Activated T-cell treated with anti-CD3 and anti-CD28 coated beads for 1 hour (primary cell): ENCODE results near the gene KANK2.
"Not testable (repeated sequence)": the region's sequence is repeated elsewhere in the genome, so short reads cannot be mapped to it uniquely, and the experiment has no call there.

Experiments
- DNase-seq: peaks from one replicate; pipeline ENCODE4 v3.0.0-alpha.2; 2020; ENCODE audit warnings: low read depth

The KANK2 gene

DNA sequence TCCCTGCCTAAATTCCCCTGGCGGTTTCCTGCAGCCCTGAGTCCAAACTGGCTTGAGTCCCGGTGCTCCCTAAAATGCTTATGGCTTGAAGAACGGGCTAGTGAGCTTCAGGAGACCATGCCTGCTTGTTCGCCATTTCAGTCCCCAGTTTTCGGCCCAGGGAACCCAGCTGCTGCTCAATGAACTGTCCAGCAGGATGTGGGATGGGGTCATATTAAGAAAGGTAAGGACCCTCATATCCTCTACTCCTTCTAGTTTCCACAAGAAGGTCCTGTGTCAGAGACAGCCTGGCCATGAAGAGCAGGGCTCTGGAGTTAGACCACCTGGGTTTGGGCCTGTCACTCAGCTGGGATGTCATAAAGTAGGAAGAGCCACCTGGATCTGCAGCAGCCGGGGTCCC is 24.8 kb downstream of the KANK2 start:
- no peak for DNase-seq

DNA sequence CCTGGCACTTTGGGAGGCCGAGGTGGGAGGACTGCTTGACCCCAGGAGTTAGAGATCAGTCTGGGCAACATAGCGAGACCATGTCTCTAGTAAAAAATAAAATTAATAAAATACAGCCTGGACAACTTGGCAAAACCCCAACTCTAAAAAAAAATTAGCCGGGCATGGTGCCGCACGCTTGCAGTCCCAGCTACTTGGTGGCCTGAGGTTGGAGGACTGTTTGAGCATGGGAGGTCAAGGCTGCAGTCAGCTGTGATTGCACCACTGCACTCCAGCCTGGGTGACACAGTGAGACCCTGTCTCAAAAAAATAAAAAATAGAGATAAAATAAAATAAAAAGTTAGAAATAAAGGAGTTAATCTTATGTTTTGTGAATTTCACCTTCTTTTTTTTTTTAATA is 26.2 kb downstream of the KANK2 start:
- no peak for DNase-seq

DNA sequence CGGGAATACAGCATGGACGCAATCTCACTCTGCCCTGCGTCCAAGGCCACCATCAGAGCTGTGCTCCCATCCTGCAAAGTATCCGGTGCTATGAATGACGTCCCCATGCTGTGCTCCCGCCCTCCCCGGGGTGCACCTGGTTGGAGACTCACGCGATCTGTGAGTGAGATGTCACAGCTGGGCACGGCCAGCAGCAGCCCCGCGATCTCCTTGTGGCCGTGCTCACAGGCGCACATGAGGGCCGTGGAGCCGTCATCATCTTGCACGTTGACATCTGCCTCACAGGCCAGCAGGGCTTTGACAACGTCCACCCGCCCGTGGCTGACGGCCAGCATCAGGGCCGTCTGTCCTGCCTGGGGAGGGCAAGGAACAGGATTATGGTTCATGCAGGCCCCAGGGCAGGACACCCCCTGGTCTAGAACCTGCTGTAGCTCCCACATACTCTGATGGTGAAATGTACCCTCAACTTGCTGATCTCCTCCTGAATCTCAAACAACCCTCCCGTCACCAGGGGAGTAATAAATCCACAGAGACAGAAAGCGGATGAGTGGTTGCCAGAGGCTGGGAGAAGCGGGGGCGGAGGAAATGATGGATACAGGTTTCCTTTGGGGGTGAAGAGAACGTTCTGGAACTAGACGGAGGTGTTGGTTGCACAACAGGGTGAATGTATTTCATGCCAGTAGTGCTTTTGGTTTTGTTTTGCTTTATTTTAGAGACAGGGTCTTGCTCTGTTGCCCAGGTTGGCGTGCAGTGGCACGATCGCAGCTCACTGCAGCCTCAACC is 27.3 kb downstream of the KANK2 start:
- no peak for DNase-seq

DNA sequence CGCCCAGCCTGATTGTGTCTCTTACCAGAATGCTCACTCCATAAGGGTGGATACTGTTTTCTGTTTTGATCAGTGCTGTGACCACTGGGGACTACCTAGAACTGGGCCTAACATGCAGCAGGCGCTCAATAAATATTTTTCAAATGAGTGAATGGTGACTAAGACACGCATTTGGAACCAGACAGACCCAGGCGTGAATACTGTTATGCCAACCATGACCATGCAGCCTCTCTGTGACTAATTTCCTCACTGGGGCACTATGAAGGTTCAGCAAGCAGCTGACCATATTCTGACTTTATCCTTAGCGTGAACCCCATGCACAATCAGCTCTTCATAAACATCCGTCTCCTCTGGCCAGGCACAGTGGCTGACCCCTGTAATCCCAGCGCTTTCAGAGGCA is 28.8 kb downstream of the KANK2 start:
- DNase-seq: no peak

DNA sequence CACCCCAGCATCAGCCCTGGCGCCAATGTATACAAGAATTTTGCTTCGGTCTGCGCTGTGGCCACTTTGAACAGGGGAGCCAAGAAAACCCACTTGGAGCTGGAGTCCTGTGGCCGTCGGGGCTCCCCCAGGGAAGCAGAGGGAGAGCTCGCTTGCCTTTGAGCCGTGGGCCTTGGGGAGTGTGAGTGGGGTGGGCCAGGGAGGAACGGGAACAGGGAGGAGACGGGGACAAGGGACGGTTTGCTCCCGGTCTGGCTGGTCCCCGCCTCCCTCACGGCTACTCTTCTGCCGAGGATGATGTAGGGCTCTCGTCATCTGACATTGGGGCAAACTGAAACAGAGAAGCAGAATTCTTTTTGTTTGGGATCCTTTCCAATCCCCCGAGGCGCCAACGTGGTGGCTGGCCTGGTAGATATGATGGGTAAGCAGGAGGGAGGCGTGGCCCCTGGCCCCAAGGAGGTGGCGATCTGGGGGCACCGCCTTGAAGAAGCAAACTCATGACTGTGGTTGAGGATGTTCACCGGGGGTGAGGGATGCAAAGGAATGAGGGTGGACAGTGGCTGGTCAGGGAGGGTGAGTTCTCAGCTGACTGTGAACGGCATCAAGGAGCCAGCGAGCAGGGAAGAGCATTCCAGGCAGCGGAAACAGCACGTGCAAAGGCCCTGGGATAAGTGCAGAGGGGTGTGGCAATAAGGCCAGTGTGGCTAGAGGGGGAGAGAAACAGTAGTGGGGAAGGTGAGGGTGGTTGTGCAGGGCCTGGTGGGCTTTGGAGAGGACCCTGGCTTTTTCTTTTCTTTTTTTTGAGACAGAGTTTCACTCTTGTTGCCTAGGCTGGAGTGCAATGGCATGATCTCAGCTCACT is 30.8 kb downstream of the KANK2 start:
- no peak for DNase-seq

DNA sequence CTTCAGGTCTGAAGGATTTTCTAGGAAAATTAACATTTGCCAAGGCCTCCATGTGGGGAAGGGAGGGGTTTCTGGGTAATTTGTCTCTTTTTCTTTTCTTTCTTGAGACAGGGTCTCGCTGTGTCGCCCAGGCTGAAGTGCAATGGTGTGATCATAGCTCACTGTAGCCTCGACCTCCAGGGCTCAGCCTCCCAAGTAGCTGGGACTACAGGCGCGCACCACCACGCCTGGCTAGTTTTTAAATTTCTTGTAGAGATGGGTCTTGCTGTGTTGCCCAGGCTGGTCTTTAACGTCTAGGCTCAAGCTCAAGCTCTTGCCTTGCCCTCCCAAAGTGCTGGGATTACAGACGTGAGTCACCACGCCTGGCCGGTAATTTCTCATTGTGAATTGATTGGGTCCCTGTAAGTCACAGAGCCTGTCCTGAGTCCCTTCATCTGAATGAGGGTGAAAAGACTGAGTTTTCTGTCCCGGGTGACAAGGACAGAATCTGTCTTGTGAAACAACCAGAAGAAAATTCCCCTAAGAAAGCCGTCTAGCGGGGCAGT is 31.8 kb downstream of the KANK2 start:
- no peak for DNase-seq

DNA sequence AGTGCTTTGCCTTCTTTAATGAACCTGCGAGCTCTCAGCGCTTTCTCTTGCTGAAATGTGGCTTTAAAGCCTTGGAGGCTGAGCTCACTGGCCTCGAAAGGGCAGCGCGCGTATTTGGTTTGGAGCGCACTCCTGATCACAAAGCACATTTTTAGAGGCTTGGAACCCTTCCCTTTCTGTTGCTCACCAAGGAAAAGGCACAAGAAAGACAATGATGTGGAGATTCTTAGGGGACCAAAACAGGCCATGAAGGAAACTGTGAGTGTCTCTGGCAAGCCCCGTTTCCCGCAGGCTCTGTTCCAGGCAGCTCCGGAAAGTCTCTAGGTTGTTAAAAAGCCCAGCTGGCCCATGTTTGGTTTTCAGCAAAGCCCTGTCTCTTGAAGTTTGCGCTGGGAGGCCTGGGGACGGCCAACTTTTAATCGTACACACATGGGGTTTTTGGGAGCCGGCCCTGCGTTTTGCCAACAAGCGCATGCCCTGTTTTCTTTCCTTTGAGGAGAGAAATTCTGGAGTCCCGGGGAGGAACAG is 32.4 kb downstream of the KANK2 start:
- DNase-seq: no peak

DNA sequence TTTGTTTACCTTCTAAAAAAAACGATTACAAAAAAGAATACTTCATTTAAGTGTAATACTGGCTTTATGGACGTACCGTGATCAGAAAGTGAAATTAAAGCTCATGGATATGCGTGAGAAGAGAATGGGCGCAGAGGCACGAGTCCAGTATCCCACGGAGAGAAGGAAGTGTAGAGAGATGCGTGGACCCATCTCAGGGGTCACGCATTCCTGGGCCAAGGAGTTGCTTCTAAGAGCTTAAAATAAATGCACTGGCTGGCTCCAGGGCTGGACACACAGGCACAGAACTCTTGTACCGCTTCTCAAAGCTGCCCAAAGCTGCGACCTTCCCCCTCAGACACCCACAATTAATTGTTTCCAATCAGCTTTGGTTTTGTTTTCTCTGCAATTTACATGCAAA is 33.0 kb downstream of the KANK2 start:
- no peak for DNase-seq

DNA sequence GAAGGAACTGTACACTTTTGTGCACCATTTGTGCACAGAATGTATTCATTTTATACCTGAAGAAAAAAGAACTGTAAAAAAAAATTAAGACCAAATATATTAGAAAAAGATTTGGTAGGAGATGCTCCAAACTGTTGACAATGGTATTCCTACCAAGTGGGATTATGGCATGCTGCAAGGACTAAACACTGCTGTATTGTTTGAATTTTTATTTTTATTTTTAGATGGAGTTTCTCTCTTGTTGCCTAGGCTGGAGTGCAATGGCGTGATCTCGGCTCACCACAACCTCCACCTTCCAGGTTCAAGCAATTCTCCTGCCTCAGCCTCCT is 36.9 kb downstream of the KANK2 start:
- DNase-seq: not testable (repeated sequence)

DNA sequence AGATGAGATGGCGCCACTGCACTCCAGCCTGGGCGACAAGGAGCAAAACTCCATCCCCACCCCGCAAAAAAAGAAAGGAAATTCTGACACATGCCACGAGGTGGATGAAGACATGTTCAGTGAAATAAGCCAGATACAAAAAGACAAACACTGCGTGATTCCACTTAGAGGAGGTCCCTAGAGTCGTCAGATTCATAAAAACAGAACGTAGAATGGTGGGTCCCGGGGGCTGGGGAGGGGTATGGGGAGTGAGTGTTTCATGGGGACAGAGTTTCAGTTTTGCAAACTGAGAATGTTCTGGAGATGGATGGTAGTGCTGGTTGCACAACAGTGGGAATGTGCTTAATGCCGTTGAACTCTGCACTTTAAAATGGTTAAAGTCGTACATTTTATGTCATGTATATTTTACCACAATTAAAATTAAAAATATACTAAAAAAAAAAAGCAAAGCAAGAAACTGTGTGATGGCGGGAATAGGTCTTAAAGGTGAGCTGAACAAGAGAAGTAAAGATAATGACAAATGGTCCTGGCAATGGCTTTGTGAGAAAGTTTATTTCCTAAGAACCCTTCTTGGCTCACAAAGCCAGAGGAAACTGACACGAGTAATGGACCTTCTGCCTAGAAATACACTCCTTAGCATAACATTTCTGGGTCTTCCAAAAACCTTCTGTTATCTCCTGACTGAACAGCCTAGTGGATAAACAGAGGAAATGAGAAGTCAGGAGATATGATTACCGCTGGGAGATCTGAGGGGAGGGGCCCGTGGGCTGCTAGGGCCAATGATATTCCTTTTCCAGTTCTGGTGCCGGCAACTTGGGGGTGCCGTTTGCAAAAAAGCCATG is 37.5 kb downstream of the KANK2 start:
- DNase-seq: no peak

DNA sequence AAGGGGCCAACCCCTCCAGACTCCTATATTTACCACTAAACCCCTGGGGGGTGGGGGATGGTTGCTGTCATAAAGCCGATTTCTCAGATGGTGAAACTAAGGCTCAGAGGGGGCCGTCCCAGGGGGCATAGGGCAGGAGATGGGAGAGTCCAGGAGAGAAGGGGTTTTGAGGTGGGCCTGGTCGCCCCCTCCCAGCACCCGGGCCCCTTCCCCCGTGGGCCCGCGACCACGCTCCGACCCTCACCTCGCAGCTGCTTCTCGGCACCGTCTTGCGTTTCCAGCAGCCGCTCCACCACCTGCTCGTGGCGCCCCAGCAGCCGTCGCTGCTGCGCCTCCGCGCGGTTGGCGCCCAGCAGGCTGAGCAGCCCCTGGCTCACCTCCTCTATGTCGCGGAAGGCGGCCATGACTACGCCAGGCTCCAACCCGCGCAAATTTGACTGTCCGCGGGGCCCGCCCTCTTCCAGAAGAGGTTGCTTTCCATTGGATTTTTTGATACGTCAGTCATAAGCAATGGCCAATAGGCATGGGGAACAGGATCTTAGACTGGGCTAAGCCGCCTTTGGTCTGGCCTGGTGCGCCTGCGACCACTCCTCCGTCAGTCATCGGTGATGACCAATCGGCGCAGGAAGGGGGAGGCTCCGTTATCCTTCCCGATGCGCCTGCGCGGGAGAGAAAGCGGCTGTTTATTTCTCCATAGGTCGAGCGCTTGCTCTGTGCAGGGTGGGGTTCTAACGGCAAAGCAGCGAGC is 41.8 kb downstream of the KANK2 start, which contains the start of gene SPC24:
Gene SPC24 (minus strand): TSS at position 410 of the 748 bp plus-strand sequence. CDS start 6 bp downstream, at position 404.
- peak; percentile 80 for DNase-seq

DNA sequence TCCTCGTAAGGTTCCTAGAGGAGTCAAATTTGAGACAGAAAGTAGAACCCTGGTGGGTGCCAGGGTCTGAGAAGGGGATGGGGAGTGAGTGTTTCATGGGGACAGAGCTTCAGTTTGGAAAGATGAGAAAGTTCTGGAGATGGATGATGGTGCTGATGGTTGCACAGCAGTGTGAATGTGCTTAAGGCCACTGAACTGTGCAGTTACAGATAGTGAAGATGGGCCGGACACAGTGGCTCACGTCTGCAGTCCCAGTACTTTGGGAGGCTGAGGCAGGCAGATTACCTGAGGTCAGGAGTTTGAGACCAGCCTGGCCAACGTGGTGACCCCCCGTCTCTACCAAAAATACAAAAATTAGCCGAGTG is 42.7 kb downstream of the KANK2 start:
- DNase-seq: no peak

DNA sequence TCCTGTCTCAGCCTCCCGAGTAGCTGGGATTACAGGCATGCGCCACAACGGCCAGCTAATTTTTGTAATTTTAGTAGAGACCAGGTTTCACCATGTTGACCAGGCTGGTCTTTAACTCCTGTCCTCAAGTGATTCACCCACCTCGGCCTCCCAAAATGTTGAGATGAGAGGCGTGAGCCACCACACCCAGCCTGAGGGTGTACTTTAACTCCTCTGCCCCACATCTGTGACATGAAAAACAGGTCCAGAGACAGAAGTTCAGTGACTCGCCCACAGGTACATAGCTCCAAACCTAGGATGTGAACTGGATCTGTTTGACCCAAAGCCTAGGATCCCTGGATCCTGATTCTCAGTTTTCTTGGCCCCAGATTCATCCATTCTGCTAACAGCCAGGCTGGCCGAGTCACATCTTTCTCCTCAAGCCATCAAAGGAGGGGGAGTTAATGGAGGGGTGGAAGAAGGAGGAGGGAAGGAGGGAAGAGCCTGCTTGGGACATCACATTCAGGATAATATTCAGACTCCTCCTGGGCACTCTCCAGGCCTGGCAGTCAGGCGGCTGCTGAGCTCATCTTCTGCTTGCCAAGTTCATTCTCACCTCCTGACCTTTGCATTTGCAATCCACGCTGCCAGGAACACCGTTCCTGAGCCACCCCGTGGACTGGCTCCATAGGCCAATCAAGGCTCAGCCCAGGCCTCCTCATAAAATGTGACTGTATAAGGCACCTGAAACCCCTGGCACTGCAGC is 44.9 kb downstream of the KANK2 start:
- no peak for DNase-seq

DNA sequence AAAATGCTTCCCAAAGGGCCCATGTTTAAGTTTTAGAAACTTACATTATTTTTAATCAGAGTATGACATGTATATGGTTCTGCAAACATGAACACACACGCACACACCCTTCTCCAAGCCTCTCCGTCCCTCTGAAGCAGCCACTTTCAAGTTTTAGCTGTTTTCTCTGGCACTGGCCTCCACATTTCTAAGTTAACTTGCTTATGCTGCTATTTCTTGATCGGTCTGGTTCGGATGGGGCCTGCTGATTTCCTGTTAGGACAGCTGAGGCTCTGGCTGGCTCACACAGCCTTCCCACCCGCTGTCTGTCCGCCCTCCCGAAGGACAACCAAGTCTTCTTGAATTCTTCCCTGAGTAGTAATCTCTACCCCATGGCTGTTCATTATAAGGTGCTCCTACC is 46.2 kb downstream of the KANK2 start:
- no peak for DNase-seq

DNA sequence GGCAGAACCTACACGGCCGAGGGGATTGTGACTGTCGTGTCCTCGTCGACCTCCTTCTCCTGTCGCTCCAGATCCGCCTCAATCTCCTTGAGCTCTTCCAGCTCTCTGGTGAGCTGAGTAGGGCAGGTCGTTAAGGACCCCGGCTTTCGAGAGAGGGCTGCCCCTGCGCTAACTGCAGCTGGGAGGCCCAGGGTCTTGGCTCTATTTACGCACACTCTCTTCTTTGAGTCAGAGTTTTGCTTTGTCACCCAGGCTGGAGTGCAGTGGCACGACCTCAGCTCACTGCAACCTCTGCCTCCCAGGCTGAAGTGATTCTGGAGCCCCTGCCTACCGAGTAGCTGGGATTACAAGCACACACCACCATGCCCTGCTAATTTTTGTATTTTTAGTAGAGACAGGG is 49.3 kb downstream of the KANK2 start:
- DNase-seq: no peak

DNA sequence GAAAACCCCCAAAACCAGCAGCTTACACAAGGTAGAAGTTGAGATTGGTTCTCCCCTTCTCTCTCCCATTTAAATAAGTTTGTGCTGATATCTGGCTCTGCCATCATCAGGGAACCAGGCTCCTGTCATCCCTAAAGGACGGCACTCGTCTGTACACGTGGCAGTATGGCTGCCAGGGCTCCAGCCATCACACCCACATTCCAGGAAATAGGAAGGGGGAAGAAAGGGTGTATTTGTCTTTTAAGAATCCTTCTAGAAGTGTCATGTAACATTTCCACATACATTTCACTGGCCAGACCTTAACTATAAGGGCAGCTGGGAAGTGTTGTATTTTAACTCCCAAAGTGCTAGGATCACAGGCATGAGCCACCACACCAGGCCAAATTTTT is 51.8 kb downstream of the KANK2 start:
- no peak for DNase-seq

DNA sequence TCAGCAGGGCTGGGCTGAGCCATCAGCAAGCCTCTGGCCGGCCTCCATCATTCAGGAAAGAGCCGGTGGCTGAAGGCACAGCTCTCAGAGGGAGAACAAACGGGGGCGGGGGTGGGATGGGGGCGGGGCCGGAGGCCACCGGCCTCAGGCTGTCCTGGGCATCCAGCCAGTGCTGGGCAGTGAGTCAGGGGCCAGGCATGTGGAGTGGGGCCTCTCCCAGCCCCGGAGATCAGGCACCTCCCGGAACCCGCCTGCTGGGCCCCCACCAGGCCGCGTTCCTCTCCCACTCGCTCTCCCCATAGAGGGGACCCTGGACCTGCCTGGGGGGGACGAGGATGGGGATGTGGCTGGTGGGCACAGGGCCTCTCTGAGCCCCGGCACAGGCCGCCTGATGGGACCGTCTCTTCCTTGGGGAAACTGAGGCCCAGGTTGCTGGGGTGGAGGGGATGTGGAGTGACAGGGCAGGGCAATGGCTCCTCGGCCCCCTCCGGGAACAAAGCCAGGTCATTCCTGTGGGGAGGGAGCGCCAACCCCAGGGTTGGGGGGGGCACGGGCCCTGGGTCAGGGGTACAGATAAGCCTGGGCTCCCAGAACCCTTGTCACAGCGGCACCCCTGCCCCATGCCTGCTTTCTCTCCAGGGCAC is 54.7 kb downstream of the KANK2 start:
- no peak for DNase-seq

DNA sequence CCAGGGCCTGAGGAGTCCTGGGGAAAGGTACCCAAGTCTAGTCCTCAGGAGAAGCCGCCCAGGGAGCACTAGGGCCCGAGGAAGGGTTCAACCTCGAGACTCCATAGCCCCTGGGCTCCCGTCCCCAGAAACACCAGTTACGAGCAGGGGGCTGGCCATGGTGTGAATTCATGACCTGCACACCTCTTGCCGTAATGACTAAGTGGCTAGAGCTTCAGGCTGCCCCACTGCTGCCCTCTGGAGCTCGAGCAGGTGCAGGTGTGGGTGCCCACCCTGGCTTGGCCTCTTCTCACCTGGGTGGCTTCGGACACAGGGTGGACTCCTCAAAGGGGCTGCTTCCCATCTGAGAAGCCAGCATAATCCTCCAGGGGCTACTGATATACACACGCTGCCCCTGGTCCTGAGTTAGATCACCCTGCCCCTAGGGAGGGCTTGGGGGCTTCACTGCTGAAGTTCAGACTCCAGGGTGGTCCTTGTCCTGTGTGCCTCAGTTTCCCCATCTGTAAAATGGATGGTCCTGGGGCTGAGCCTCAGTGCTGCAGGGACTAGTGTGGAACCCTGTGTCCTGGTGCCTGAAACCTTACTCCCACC is 55.3 kb downstream of the KANK2 start:
- DNase-seq: no peak

DNA sequence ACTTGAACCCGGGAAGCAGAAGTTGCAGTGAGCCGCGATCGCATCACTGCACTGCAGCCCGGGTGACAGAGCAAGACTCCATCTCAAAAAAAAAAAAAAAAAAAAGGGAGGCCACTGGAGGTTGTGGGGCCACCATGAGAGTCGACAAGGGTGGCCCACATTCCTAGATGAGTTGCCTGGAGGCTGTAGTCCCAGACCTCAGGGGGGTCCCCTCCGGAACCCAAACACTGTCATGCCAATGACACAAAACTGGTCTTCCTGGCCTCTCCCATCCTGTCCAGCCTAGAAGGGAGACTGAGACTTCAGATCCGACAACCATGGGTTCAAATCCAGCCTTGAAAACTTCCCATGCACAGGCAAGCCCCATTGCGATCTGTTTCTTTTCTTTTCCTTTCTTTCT is 56.4 kb downstream of the KANK2 start:
- DNase-seq: no peak
